SK-N-SH treated with all-trans-retinoic acid at 6 μM for 48 hours (cell line): ENCODE results near the gene DCXR.

ENCODE experiments used
- ATAC-seq: fragments of 200-7000 bp; cut with Tn5 transposase; 3 replicates; pipeline ENCODE4 v1.9.1; 2020; ENCODE audit warnings: mild to moderate bottlenecking, moderate library complexity
- ARNTL ChIP-seq: fragments of 450-650 bp; formaldehyde crosslinking; IDR thresholded peaks from 2 replicates; pipeline ENCODE4 v1.5.0; 2020; ENCODE audit warnings: low read depth, mild to moderate bottlenecking, moderate library complexity, borderline replicate concordance
- BACH2 ChIP-seq: fragments of 250-450 bp; sonication (Bioruptor Pico); IDR thresholded peaks from 2 replicates; pipeline ENCODE4 v1.9.0; 2021; ENCODE audit warnings: mild to moderate bottlenecking, borderline replicate concordance
- CSDC2 ChIP-seq: fragments of 250-450 bp; sonication (Bioruptor Pico); IDR thresholded peaks from 2 replicates; pipeline ENCODE4 v1.5.0; 2020; ENCODE audit warnings: mild to moderate bottlenecking, moderate library complexity
- GLIS3 ChIP-seq: fragments of 250-450 bp; sonication (Bioruptor Pico); IDR thresholded peaks from 2 replicates; pipeline ENCODE4 v1.5.0; 2020; ENCODE audit warnings: mild to moderate bottlenecking, moderate library complexity
- PPARA ChIP-seq: fragments of 250-450 bp; sonication (Bioruptor Pico); IDR thresholded peaks from 2 replicates; pipeline ENCODE4 v1.5.0; 2020; ENCODE audit warnings: mild to moderate bottlenecking, borderline replicate concordance
- RARB ChIP-seq: fragments of 250-450 bp; sonication (Bioruptor Pico); IDR thresholded peaks from 2 replicates; pipeline ENCODE4 v1.8.0; 2021; ENCODE audit warnings: mild to moderate bottlenecking, moderate library complexity
- TCF4 ChIP-seq: fragments of 250-450 bp; sonication (Bioruptor Pico); IDR thresholded peaks from 2 replicates; pipeline ENCODE4 v1.8.0; 2021; ENCODE audit warnings: mild to moderate bottlenecking, moderate library complexity, borderline replicate concordance
- TOX ChIP-seq: fragments of 250-450 bp; sonication (Bioruptor Pico); IDR thresholded peaks from 2 replicates; pipeline ENCODE4 v1.8.0; 2021; ENCODE audit warnings: mild to moderate bottlenecking, moderate library complexity, borderline replicate concordance
- TSHZ2 ChIP-seq: fragments of 250-450 bp; sonication (Bioruptor Pico); IDR thresholded peaks from 2 replicates; pipeline ENCODE4 v1.5.0; 2020; ENCODE audit warnings: mild to moderate bottlenecking, moderate library complexity
- ZC3H10 ChIP-seq: fragments of 250-450 bp; sonication (Bioruptor Pico); IDR thresholded peaks from 2 replicates; pipeline ENCODE4 v1.5.1; 2021; ENCODE audit warnings: mild to moderate bottlenecking, moderate library complexity
- ZFP3 ChIP-seq: fragments of 250-450 bp; sonication (Bioruptor Pico); IDR thresholded peaks from 2 replicates; pipeline ENCODE4 v1.5.0; 2020; ENCODE audit warnings: mild to moderate bottlenecking, moderate library complexity
- ZFP30 ChIP-seq: fragments of 450-650 bp; formaldehyde crosslinking; IDR thresholded peaks from 2 replicates; pipeline ENCODE4 v1.5.0; 2022; ENCODE audit warnings: mild to moderate bottlenecking, moderate library complexity
- ZNF565 ChIP-seq: fragments of 450-650 bp; formaldehyde crosslinking; conservative IDR thresholded peaks from 2 replicates; pipeline ENCODE4 v1.5.0; 2020; ENCODE audit warnings: low read depth, mild to moderate bottlenecking, moderate library complexity
- ZNF70 ChIP-seq: fragments of 450-650 bp; formaldehyde crosslinking; IDR thresholded peaks from 2 replicates; pipeline ENCODE4 v1.5.0; 2020; ENCODE audit warnings: mild to moderate bottlenecking, moderate library complexity
- ZNF8 ChIP-seq: fragments of 450-650 bp; formaldehyde crosslinking; IDR thresholded peaks from 2 replicates; pipeline ENCODE4 v1.5.0; 2020; ENCODE audit warnings: mild to moderate bottlenecking, moderate library complexity
- TF ChIP-seq, protein P1 (sequence below): fragments of 250-450 bp; sonication (Bioruptor Pico); IDR thresholded peaks from 2 replicates; pipeline ENCODE4 v1.5.1; 2020; ENCODE audit warnings: low read depth, mild to moderate bottlenecking, moderate library complexity
- TF ChIP-seq, protein P2 (sequence below): fragments of 250-450 bp; sonication (Bioruptor Pico); IDR thresholded peaks from 2 replicates; pipeline ENCODE4 v1.8.0; 2020; ENCODE audit warnings: mild to moderate bottlenecking, moderate library complexity, borderline replicate concordance
- TF ChIP-seq, protein P3 (sequence below): fragments of 250-450 bp; sonication (Bioruptor Pico); IDR thresholded peaks from 2 replicates; pipeline ENCODE4 v1.5.1; 2021; ENCODE audit warnings: mild to moderate bottlenecking, moderate library complexity

Gene DCXR

DNA sequence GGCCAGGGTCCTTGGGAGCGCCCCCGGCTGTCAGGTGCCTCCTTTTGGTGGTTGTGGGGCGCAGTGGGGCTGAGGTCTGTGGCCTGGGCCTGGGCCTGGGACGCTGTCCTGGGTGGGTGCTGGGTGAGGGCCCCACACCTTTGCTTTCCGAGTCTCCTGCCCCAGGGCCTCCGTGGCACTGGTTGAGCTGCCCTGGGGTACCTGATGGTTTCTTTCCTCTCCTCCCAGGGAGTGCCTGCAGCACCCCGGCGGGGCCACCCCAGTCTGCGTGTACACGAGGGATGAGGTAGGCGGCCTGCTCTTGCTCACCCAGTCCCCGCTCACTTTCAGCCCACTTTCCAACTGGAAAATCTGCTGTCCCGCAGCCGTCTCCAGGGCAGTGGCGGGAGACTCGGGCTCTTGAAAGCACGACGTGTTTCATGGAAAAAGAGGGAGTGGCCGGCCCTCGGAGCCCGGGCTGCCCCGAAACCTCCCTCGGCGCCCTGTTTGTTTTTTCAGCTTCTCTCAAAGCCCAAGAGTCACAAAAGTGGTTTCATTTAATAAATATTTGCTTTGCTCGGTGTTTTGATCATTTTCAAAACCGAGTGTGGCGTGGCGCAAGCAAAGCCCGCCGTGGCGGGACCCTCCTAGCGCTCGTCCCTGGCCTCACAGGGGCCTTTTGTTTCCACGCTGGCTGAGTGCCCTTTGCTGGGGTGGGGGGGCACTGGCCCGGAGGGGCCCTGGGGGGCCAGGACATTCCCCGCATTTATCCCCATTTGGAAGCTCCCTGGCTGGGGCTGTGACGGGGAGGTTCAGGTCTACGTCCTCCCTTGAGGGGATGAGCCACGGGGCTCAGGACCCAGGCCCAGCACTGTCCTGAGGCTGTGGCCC, 42.7 kb downstream of the DCXR start:
- TF ChIP-seq TOX (CRISPR knock-in tag) (no peak), TSHZ2 (CRISPR knock-in tag) (no peak), ZNF8 (CRISPR knock-in tag) (no peak), ZC3H10 (no peak)
- TF ChIP-seq, protein P1, sequence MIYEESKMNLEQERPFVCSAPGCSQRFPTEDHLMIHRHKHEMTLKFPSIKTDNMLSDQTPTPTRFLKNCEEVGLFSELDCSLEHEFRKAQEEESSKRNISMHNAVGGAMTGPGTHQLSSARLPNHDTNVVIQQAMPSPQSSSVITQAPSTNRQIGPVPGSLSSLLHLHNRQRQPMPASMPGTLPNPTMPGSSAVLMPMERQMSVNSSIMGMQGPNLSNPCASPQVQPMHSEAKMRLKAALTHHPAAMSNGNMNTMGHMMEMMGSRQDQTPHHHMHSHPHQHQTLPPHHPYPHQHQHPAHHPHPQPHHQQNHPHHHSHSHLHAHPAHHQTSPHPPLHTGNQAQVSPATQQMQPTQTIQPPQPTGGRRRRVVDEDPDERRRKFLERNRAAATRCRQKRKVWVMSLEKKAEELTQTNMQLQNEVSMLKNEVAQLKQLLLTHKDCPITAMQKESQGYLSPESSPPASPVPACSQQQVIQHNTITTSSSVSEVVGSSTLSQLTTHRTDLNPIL (CRISPR knock-in tag), result no peak
- TF ChIP-seq, protein P2, sequence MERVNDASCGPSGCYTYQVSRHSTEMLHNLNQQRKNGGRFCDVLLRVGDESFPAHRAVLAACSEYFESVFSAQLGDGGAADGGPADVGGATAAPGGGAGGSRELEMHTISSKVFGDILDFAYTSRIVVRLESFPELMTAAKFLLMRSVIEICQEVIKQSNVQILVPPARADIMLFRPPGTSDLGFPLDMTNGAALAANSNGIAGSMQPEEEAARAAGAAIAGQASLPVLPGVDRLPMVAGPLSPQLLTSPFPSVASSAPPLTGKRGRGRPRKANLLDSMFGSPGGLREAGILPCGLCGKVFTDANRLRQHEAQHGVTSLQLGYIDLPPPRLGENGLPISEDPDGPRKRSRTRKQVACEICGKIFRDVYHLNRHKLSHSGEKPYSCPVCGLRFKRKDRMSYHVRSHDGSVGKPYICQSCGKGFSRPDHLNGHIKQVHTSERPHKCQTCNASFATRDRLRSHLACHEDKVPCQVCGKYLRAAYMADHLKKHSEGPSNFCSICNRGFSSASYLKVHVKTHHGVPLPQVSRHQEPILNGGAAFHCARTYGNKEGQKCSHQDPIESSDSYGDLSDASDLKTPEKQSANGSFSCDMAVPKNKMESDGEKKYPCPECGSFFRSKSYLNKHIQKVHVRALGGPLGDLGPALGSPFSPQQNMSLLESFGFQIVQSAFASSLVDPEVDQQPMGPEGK, result no peak
- no peak for ATAC-seq

DNA sequence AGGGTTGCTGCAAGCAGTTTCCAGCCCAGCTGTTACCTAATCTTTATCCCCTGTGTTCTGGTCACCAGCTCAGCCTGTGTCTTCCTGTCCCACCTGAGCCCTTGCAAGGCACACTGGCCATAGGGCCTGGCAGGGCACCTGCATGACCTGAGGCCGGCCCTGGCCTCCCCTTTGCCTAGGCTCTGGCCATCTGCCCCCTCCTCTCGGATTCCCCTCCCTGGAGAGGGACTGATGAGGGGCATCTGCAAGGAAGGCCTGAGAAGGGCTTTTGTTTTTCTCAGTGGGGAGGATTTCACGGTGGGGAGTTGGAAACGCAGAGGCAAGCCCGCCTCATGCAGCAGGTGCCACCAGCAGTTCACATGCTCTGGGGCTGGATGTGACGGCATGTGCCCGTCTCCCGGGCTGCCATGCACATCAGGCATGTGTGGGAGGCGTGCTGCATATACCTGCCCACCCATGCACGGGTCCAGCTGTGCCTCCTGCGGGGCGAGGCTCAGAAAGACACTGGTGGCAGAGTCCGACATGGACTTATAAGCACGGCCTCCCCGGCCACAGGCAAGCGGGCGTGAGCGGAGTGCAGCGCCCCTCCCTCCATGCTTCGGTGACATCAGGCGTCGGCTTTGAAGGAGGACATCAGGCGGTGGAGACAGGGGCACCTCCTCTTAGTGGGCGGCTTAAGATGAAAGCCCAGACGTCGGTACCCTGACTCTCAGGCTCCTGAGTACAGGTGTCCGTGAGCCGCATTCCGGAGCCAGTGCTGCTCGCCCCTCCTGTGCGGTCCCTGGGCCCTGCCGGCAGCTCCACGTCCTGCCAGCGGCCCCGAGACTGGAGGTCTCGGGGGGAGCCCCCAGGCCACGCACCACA, 43.5 kb downstream of the DCXR start:
- ATAC-seq, result no peak
- TF ChIP-seq ZNF70 (CRISPR knock-in tag) (no peak), TSHZ2 (CRISPR knock-in tag) (no peak), GLIS3 (CRISPR knock-in tag) (no peak), RARB (no peak), ZFP3 (CRISPR knock-in tag) (no peak), ZFP30 (CRISPR knock-in tag) (no peak), ARNTL (no peak), PPARA (CRISPR knock-in tag) (no peak), ZNF565 (no peak), TOX (CRISPR knock-in tag) (no peak), BACH2 (no peak), CSDC2 (CRISPR knock-in tag) (no peak), TCF4 (no peak), ZC3H10 (no peak)
- TF ChIP-seq, protein P3, sequence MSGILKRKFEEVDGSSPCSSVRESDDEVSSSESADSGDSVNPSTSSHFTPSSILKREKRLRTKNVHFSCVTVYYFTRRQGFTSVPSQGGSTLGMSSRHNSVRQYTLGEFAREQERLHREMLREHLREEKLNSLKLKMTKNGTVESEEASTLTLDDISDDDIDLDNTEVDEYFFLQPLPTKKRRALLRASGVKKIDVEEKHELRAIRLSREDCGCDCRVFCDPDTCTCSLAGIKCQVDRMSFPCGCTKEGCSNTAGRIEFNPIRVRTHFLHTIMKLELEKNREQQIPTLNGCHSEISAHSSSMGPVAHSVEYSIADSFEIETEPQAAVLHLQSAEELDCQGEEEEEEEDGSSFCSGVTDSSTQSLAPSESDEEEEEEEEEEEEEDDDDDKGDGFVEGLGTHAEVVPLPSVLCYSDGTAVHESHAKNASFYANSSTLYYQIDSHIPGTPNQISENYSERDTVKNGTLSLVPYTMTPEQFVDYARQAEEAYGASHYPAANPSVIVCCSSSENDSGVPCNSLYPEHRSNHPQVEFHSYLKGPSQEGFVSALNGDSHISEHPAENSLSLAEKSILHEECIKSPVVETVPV, result no peak
- TF ChIP-seq, protein P2, result no peak
- TF ChIP-seq, protein P1 (CRISPR knock-in tag), result no peak
